T-helper 1 cell treated with Interleukin-12 subunit alpha and Interleukin-12 subunit beta and Interleukin-4 antibody, amounts not matched to agents 30 ng/mL and 1 ng/mL, for 36 hours (primary cell): Measurements from ENCODE around the gene ORAI2. TPM values are rescaled to one million over a fixed set of nuclear protein-coding genes. Genes with fewer than 3 reads are reported as not detected.
"Not testable (repeated sequence)": the region's sequence is repeated elsewhere in the genome, so short reads cannot be mapped to it uniquely, and the experiment has no call there.

Experiments used
- intact Hi-C: fragments of 100-400 bp; cut with micrococcal nuclease; formaldehyde crosslinking; loops from one replicate; pipeline ENCODE4 v1.15.1; 2024
- total RNA-seq: library from RNA; stranded (reverse); gene quantifications from 2 replicates; pipeline ENCODE4 v1.2.3, GENCODE V29; 2022

The ORAI2 gene
- 82.5 and 84.9 TPM in 2 replicates for total RNA-seq

GRCh38 chr7:102433219-102434038, at the start of gene ORAI2:
TSS of gene ORAI2 (plus strand) at chr7:102433575. CDS start at chr7:102438957, 5,382 bp downstream.
- intact Hi-C loops, result loop anchor here (1.0 to 5.0 kb wide), 4 partner anchors 8 to 71 kb away; no protein-coding TSS in a partner anchor

- intact Hi-C loops, result no loop called here
These were observed 46.3 kb upstream of the ORAI2 start for GRCh38 chr7:102387064-102387463.

GRCh38 chr7:102389810-102390209, 43.6 kb upstream of the ORAI2 start:
- intact Hi-C loops, result loop anchor here (1.0 to 5.0 kb wide), 3 partner anchors 63 to 701 kb away; no protein-coding TSS in a partner anchor

GRCh38 chr7:102390697-102391484, 42.5 kb upstream of the ORAI2 start:
- intact Hi-C loops, result loop anchor here (1.0 to 5.0 kb wide), 3 partner anchors 64 to 702 kb away; no protein-coding TSS in a partner anchor

GRCh38 chr7:102392330-102392729, 41.0 kb upstream of the ORAI2 start:
- intact Hi-C loops, result loop anchor here (5.0 kb wide), 1 partner anchor 65 kb away; no protein-coding TSS in a partner anchor

GRCh38 chr7:102393467-102393866, 39.9 kb upstream of the ORAI2 start:
- intact Hi-C loops, result loop anchor here (5.0 kb wide), 1 partner anchor 66 kb away; no protein-coding TSS in a partner anchor

GRCh38 chr7:102395592-102395872, 37.8 kb upstream of the ORAI2 start:
- intact Hi-C loops, result no loop called here

- intact Hi-C loops, result loop anchor here (1.0 to 2.0 kb wide), 5 partner anchors 21 to 110 kb away; partner anchors contain the start of genes ALKBH4, LRWD1 and SH2B2
These were observed 37.3 kb upstream of the ORAI2 start, which contains the start of gene PRKRIP1 for GRCh38 chr7:102395873-102396709. TSS of gene PRKRIP1 (plus strand) at chr7:102396363. CDS start at chr7:102396412, 49 bp downstream.

GRCh38 chr7:102396710-102397019, 36.7 kb upstream of the ORAI2 start:
- intact Hi-C loops, result loop anchor here (1.0 to 2.0 kb wide), 5 partner anchors 20 to 110 kb away; partner anchors contain the start of genes ALKBH4, LRWD1 and SH2B2

GRCh38 chr7:102398543-102398942, 34.8 kb upstream of the ORAI2 start:
- intact Hi-C loops, result no loop called here

- intact Hi-C loops, result no loop called here
These were observed 33.0 kb upstream of the ORAI2 start for GRCh38 chr7:102400360-102400759.

- intact Hi-C loops, result no loop called here
These were observed 29.8 kb upstream of the ORAI2 start for GRCh38 chr7:102403563-102403962.

GRCh38 chr7:102404005-102404861, 29.1 kb upstream of the ORAI2 start:
- intact Hi-C loops, result loop anchor here (1.0 kb wide), 2 partner anchors 46 to 61 kb away; no protein-coding TSS in a partner anchor

- intact Hi-C loops, result loop anchor here (1.0 kb wide), 2 partner anchors 45 to 60 kb away; no protein-coding TSS in a partner anchor
These were observed 28.6 kb upstream of the ORAI2 start for GRCh38 chr7:102404862-102405188.

- intact Hi-C loops, result no loop called here
These were observed 25.5 kb upstream of the ORAI2 start for GRCh38 chr7:102407910-102408309.

- intact Hi-C loops, result not testable (repeated sequence)
These were observed 24.8 kb upstream of the ORAI2 start for GRCh38 chr7:102408530-102408929.

- intact Hi-C loops, result no loop called here
These were observed 24.0 kb upstream of the ORAI2 start for GRCh38 chr7:102409340-102409739.

GRCh38 chr7:102410123-102410522, 23.3 kb upstream of the ORAI2 start:
- intact Hi-C loops, result no loop called here

GRCh38 chr7:102410918-102411317, 22.5 kb upstream of the ORAI2 start:
- intact Hi-C loops, result no loop called here

GRCh38 chr7:102412548-102412947, 20.8 kb upstream of the ORAI2 start:
- intact Hi-C loops, result loop anchor here (1.0 kb wide), 3 partner anchors 22 to 53 kb away; no protein-coding TSS in a partner anchor
